OCI-LY3 (cell line): ENCODE data around the gene CDCP1.

Experiments
- CTCF ChIP-seq: fragments of 200-600, 300-600 bp; sonication (generic); IDR thresholded peaks from 2 replicates; pipeline ENCODE4 v1.5.1; 2014; ENCODE audit warnings: antibody characterized with exemption, low read length, low read depth
- EZH2phosphoT487 ChIP-seq: fragments of 200-600 bp; shearing (Covaris generic); IDR thresholded peaks from 2 replicates; pipeline ENCODE4 v1.6.1; 2018; ENCODE audit warnings: antibody characterized with exemption, mixed run types, low read depth

DNA sequence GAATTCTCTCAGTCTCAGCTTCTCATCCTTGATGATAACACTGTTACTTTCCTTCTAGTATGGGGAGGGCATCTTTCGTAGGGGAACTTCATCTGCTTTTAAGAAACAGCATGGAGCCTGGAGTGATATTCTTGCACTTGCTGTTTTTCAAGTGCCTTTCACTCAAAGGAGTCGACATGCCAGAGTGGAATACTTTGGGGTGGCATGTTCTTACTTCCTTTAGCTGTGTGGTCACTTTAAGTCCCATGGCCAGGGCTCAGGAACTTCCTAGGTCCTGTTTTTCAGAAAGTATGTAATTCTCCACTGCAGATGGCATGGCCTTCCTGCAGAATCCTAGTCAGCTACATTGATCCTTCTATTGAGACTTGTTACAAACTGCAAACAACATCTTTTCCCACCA is 28.1 kb upstream of the CDCP1 start:
- TF ChIP-seq CTCF (no peak), EZH2phosphoT487 (no peak)
